GM12878 (cell line): ENCODE data around the gene UNC5B. TPM values are rescaled to one million over a fixed set of nuclear protein-coding genes. Genes with fewer than 3 reads are reported as not detected.

Experiments used
- ATAC-seq: fragments of 200-7000 bp; cut with Tn5 transposase; 3 replicates; pipeline ENCODE4 v1.9.1; 2020; ENCODE audit warnings: mild to moderate bottlenecking, moderate library complexity
- BruUV-seq: library from RNA; stranded (reverse); fragments of 400-500 nt; replicated peaks from 2 replicates; lab custom pipeline; 2021; lab: Mats Ljungman, UMichigan
- CTCF ChIA-PET: fragments of 300-600 bp; sonication (Branson Sonifier 250); formaldehyde crosslinking; extraction: SDS; loops from one replicate; lab custom pipeline; 2021; ENCODE audit warnings: inconsistent platforms; lab: Yijun Ruan, JAX
- POLR2A ChIA-PET: fragments of 350-600 bp; formaldehyde crosslinking; extraction: SDS; loops from one replicate; lab custom pipeline; 2021; ENCODE audit warnings: inconsistent platforms; lab: Charles Lee
- RAD21 ChIA-PET: fragments of 300-600 bp; sonication (Branson Sonifier 250); formaldehyde crosslinking; loops from one replicate; lab custom pipeline; 2023; ENCODE audit warnings: antibody characterized with exemption; ENCODE audit not compliant: unreplicated experiment; lab: Charles Lee
- SMC1A ChIA-PET: fragments of 300-600 bp; sonication (Branson Sonifier 250); formaldehyde crosslinking; loops from one replicate; lab custom pipeline; 2023; ENCODE audit not compliant: unreplicated experiment, uncharacterized antibody; lab: Charles Lee
- DNase-seq: peaks from one replicate; pipeline ENCODE4 v3.0.0-alpha.2; 2011; ENCODE audit warnings: low read depth, low spot score
- FAIRE-seq: peaks from 3 replicates; lab custom pipeline; 2011; peaks lifted over from hg19 to GRCh38; lab: Jason Lieb, UNC
- H2AFZ ChIP-seq: 2 replicates; pipeline ENCODE4 v1.6.0; 2011; ENCODE audit warnings: low read depth, low read length, control low read depth; ENCODE audit not compliant: control insufficient read depth
- H3K27ac ChIP-seq: 2 replicates; pipeline ENCODE4 v1.5.1; 2011; ENCODE audit warnings: control low read depth; ENCODE audit not compliant: control insufficient read depth, insufficient read depth
- H3K27me3 ChIP-seq, 2 experiments: replicated peaks in 1 of 2; 2 replicates each; pipeline versions ENCODE4 v1.6.0 to v1.6.1; 2011; ENCODE audit warnings: low read length in 1 of 2; ENCODE audit not compliant: control insufficient read depth in 2 of 2, insufficient read depth in 2 of 2
- H3K36me3 ChIP-seq, 2 experiments: 2 replicates each; pipeline ENCODE4 v1.5.1; 2011; ENCODE audit warnings: low read length in 1 of 2; ENCODE audit not compliant: control insufficient read depth in 2 of 2, insufficient read depth in 2 of 2
- H3K4me1 ChIP-seq: 2 replicates; pipeline ENCODE4 v1.6.1; 2011; ENCODE audit warnings: mild to moderate bottlenecking, low read length, moderate library complexity, mixed read lengths; ENCODE audit not compliant: control insufficient read depth, insufficient read depth
- H3K4me2 ChIP-seq: 2 replicates; pipeline ENCODE4 v1.6.0; 2011; ENCODE audit warnings: control low read depth; ENCODE audit not compliant: control insufficient read depth, insufficient read depth
- H3K4me3 ChIP-seq: fragments of 200-600 bp; sonication (generic); 2 replicates; pipeline ENCODE4 v1.5.1; 2016
- H3K79me2 ChIP-seq: 2 replicates; pipeline ENCODE4 v1.6.0; 2011; ENCODE audit warnings: low read length; ENCODE audit not compliant: control insufficient read depth, insufficient read depth
- H3K9ac ChIP-seq: 2 replicates; pipeline ENCODE4 v1.8.0; 2011; ENCODE audit warnings: low read length, control low read depth, mixed read lengths; ENCODE audit not compliant: control insufficient read depth, insufficient read depth
- H3K9me3 ChIP-seq: replicated peaks from 3 replicates; pipeline ENCODE4 v1.5.1; 2011; ENCODE audit warnings: mild to moderate bottlenecking, low read length; ENCODE audit not compliant: control insufficient read depth, insufficient read depth
- H4K20me1 ChIP-seq: 2 replicates; pipeline ENCODE4 v1.6.0; 2011; ENCODE audit not compliant: control insufficient read depth, insufficient read depth
- CBX5 ChIP-seq: sonication (generic); IDR thresholded peaks from 2 replicates; pipeline ENCODE4 v1.6.1; 2016; ENCODE audit warnings: low read depth, moderate library complexity, mild to moderate bottlenecking, inconsistent platforms
- ETV6 ChIP-seq, 2 experiments: fragments of 450-650 bp in 1 of 2; IDR thresholded peaks in 1 of 2; conservative IDR thresholded peaks in 1 of 2; 2 replicates each; pipeline ENCODE4 v1.6.1; 2014; ENCODE audit warnings: antibody characterized with exemption in 1 of 2, borderline replicate concordance in 1 of 2, low read depth in 1 of 2, mild to moderate bottlenecking in 1 of 2, moderate library complexity in 1 of 2
- HDGF ChIP-seq: fragments of 450-650 bp; IDR thresholded peaks from 2 replicates; pipeline ENCODE4 v1.6.1; 2016; ENCODE audit warnings: antibody characterized with exemption
- HSF1 ChIP-seq: fragments of 150-350 bp; IDR thresholded peaks from 2 replicates; pipeline ENCODE4 v1.6.1; 2014; ENCODE audit warnings: mild to moderate bottlenecking, low read depth, low read length
- MEF2B ChIP-seq: fragments of 450-650 bp; IDR thresholded peaks from 2 replicates; pipeline ENCODE4 v1.6.1; 2018; ENCODE audit warnings: mild to moderate bottlenecking, moderate library complexity; ENCODE audit not compliant: partially characterized antibody, poor library complexity, severe bottlenecking
- MYB ChIP-seq: fragments of 150-350 bp; IDR thresholded peaks from 2 replicates; pipeline ENCODE4 v1.6.1; 2014; ENCODE audit warnings: mild to moderate bottlenecking, low read depth, low read length, borderline replicate concordance
- NKRF ChIP-seq: fragments of 450-650 bp; conservative IDR thresholded peaks from 2 replicates; pipeline ENCODE4 v1.6.1; 2017; ENCODE audit warnings: mild to moderate bottlenecking, moderate library complexity
- PAX5 ChIP-seq: IDR thresholded peaks from 2 replicates; pipeline ENCODE4 v1.6.1; 2011; ENCODE audit warnings: low read depth, low read length, borderline replicate concordance
- POU2F2 ChIP-seq: IDR thresholded peaks from 3 replicates; pipeline ENCODE4 v1.6.1; 2011; ENCODE audit warnings: low read depth, mild to moderate bottlenecking, low read length, borderline replicate concordance
- SUPT20H ChIP-seq: IDR thresholded peaks from 2 replicates; pipeline ENCODE4 v1.6.1; 2011; ENCODE audit warnings: low read depth, mild to moderate bottlenecking, low read length, moderate library complexity, borderline replicate concordance; ENCODE audit not compliant: control insufficient read depth
- ZNF274 ChIP-seq: IDR thresholded peaks from one replicate; pipeline ENCODE4 v1.8.0; 2011; ENCODE audit not compliant: insufficient read length, insufficient read depth
- WGBS: methylation state at CpG from one replicate; pipeline ENCODE4 v1.1.6; 2016; ENCODE audit warnings: low lambda C conversion rate; ENCODE audit not compliant: insufficient replicate concordance, insufficient coverage; ENCODE audit errors: missing lambda C conversion rate; 5-methylcytosine and 5-hydroxymethylcytosine counted together
- in situ Hi-C: fragments of 300-500 bp; cut with MboI; formaldehyde crosslinking; loops from 9 replicates; pipeline ENCODE4 v1.14.3; 2018; ENCODE audit warnings: mixed read lengths
- intact Hi-C: fragments of 100-400 bp; cut with micrococcal nuclease; formaldehyde crosslinking; loops from one replicate; pipeline ENCODE4 v1.14.2; 2022; ENCODE audit not compliant: unreplicated experiment
- polyA plus RNA-seq, 11 experiments: library from polyadenylated mRNA; depleted of rRNA in 4 of 11; unstranded in 6 of 11; stranded (reverse) in 5 of 11; fragments of >200 nt; fragmentation: Nextera tagmentation in 4 of 11; fragmentation: Illumina TruSeq in 1 of 11; extraction: Ambion mirVana in 4 of 11; extraction: Trizol in 1 of 11; gene quantifications; 1 replicate in 1 of 11; 2 replicates in 10 of 11; pipeline versions ENCODE4 v1.2.1 to v1.2.3, GENCODE V29; 2011 to 2016; ENCODE audit warnings: inconsistent platforms in 2 of 11, missing spikeins in 2 of 11, low read depth in 1 of 11
- total RNA-seq, 4 experiments: library from RNA; depleted of rRNA in 3 of 4; stranded (reverse); fragments of >200 nt in 3 of 4; fragmentation: Illumina TruSeq in 1 of 4; extraction: Trizol in 1 of 4; gene quantifications; 2 replicates each; pipeline versions ENCODE4 v1.2.1 to v1.2.3, GENCODE V29; 2013 to 2021

UNC5B gene
- total and polyA plus RNA-seq, 10 of the 15 experiments (the other 5 are each of a cell fraction or from before 2014, with no cell fraction given), result 0.03 to 0.08 TPM; not detected in 8

- H3K27me3 ChIP-seq, result peaks cover 0 to 2% of the 10 kb centered on the region in 2 experiments; a peak in 3 of 4 replicates
- H3K79me2 ChIP-seq, result no peaks in the 10 kb centered on the region
- ChIA-PET RAD21 (no interaction called here), SMC1A (no interaction called here), CTCF (no interaction called here), POLR2A (no interaction called here)
- BruUV-seq, result no TSS peak
- H3K9ac ChIP-seq, result no peak overlapping the region
- no peak overlapping the region for H3K27ac ChIP-seq
- FAIRE-seq, result no peak
- no peaks in the 10 kb centered on the region for H4K20me1 ChIP-seq
- no peak overlapping the region for H3K4me3 ChIP-seq
- ATAC-seq, result no peak
- no peaks in the 10 kb centered on the region for H3K4me1 ChIP-seq
- DNase-seq, result no peak
- H3K36me3 ChIP-seq, result no peaks in the 10 kb centered on the region
- no peak for TF ChIP-seq PAX5
- TF ChIP-seq MYB, result no peak
- no peak for TF ChIP-seq SUPT20H
- no peak for TF ChIP-seq HDGF
- TF ChIP-seq POU2F2, result no peak
- no peak for TF ChIP-seq ZNF274
- TF ChIP-seq CBX5, result no peak
- no peak for TF ChIP-seq HSF1
- TF ChIP-seq NKRF, result no peak
- no peak for TF ChIP-seq MEF2B
- TF ChIP-seq ETV6 (conservative IDR thresholded peaks at IDR 0.05 in 1 of 2, IDR thresholded peaks at IDR 0.05 in 1 of 2; ENCODE audit: borderline replicate concordance in 1 of 2, low read depth in 1 of 2), result no peak
- H3K9me3 ChIP-seq, result no peaks in the 10 kb centered on the region
- in situ Hi-C loops, result no loop called here
- H3K4me2 ChIP-seq, result no peak overlapping the region
- H2AFZ ChIP-seq, result no peak overlapping the region
- intact Hi-C loops, result loop anchor here (5.0 kb wide), 1 partner anchor 338 kb away; no protein-coding TSS in a partner anchor
- WGBS, result 14% methylated on average over 4 of the region's 9 CpGs
Measured at GRCh38 chr10:71265618-71266146, 53.3 kb downstream of the UNC5B start.
